IMR-90 (cell line): Measurements from ENCODE around the gene IL36B. TPM values are rescaled to one million over a fixed set of nuclear protein-coding genes. Genes with fewer than 3 reads are reported as not detected.
"Not testable (repeated sequence)": the region's sequence is repeated elsewhere in the genome, so short reads cannot be mapped to it uniquely, and the experiment has no call there.

Source experiments
- ATAC-seq: fragments of 200-7000 bp; cut with Tn5 transposase; 2 replicates; pipeline ENCODE4 v1.9.1; 2020; ENCODE audit warnings: low read depth, mild to moderate bottlenecking, moderate library complexity
- BruUV-seq: library from RNA; stranded (reverse); fragments of 400-500 nt; replicated peaks from 2 replicates; lab custom pipeline; 2021; lab: Mats Ljungman, UMichigan
- CTCF ChIA-PET: fragments of 300-600 bp; formaldehyde crosslinking; extraction: SDS; loops from one replicate; lab custom pipeline; 2021; ENCODE audit warnings: antibody characterized with exemption; lab: Yijun Ruan, JAX
- POLR2A ChIA-PET: fragments of 300-600 bp; sonication (Branson Sonifier 250); formaldehyde crosslinking; loops from one replicate; lab custom pipeline; 2022; ENCODE audit warnings: antibody characterized with exemption; ENCODE audit not compliant: unreplicated experiment; lab: Charles Lee
- DNase-seq: peaks from one replicate; pipeline ENCODE4 v3.0.0; 2013
- H2AFZ ChIP-seq: replicated peaks from 2 replicates; pipeline ENCODE3; 2013; ENCODE audit warnings: low read length, mild to moderate bottlenecking; ENCODE audit not compliant: poor library complexity
- H2AK5ac ChIP-seq: 2 replicates; pipeline ENCODE4 v1.6.1; 2013; ENCODE audit warnings: low read depth, low read length, inconsistent platforms
- H2AK9ac ChIP-seq: replicated peaks from 2 replicates; pipeline ENCODE3; 2013; ENCODE audit warnings: mild to moderate bottlenecking, low read depth, low read length, moderate library complexity; ENCODE audit not compliant: poor library complexity
- H2BK120ac ChIP-seq: 2 replicates; pipeline ENCODE4 v1.6.1; 2013; ENCODE audit warnings: low read depth, low read length, inconsistent platforms
- H2BK15ac ChIP-seq: 3 replicates; pipeline ENCODE4 v1.6.1; 2013; ENCODE audit warnings: low read depth, low read length, inconsistent platforms
- H2BK20ac ChIP-seq: 2 replicates; pipeline ENCODE4 v1.6.1; 2013; ENCODE audit warnings: low read depth, mild to moderate bottlenecking, inconsistent platforms, low read length, moderate library complexity
- H2BK5ac ChIP-seq: 2 replicates; pipeline ENCODE4 v1.6.1; 2013; ENCODE audit warnings: mild to moderate bottlenecking, low read depth, low read length, inconsistent platforms; ENCODE audit not compliant: poor library complexity, severe bottlenecking
- H3K14ac ChIP-seq: replicated peaks from 2 replicates; pipeline ENCODE4 v1.6.1; 2013; ENCODE audit warnings: low read depth, low read length, inconsistent platforms
- H3K18ac ChIP-seq: 2 replicates; pipeline ENCODE4 v1.6.1; 2013; ENCODE audit warnings: low read depth, low read length, control low read depth
- H3K23ac ChIP-seq: 2 replicates; pipeline ENCODE4 v1.6.1; 2013; ENCODE audit warnings: low read depth, low read length, inconsistent platforms
- H3K27ac ChIP-seq: 2 replicates; pipeline ENCODE4 v1.5.1; 2013; ENCODE audit warnings: mild to moderate bottlenecking, control low read depth, low read length; ENCODE audit not compliant: insufficient read depth
- H3K27me3 ChIP-seq: 2 replicates; pipeline ENCODE4 v1.6.1; 2013; ENCODE audit warnings: low read length; ENCODE audit not compliant: control insufficient read depth, insufficient read depth
- H3K36me3 ChIP-seq: 2 replicates; pipeline ENCODE4 v1.6.1; 2013; ENCODE audit warnings: low read length, mixed read lengths; ENCODE audit not compliant: control insufficient read depth, insufficient read depth
- H3K4ac ChIP-seq: 2 replicates; pipeline ENCODE4 v1.6.1; 2013; ENCODE audit warnings: low read depth, low read length, inconsistent platforms
- H3K4me1 ChIP-seq: 2 replicates; pipeline ENCODE4 v1.6.1; 2013; ENCODE audit warnings: low read length, mixed read lengths; ENCODE audit not compliant: control insufficient read depth, insufficient read depth
- H3K4me2 ChIP-seq: 2 replicates; pipeline ENCODE4 v1.6.1; 2013; ENCODE audit warnings: low read depth, mild to moderate bottlenecking, control low read depth, low read length, moderate library complexity
- H3K4me3 ChIP-seq: 2 replicates; pipeline ENCODE4 v1.5.1; 2013; ENCODE audit warnings: low read depth, mild to moderate bottlenecking, control low read depth, low read length, moderate library complexity; ENCODE audit not compliant: insufficient read depth
- H3K56ac ChIP-seq: 2 replicates; pipeline ENCODE4 v1.6.1; 2013; ENCODE audit warnings: low read length, inconsistent platforms; ENCODE audit not compliant: insufficient read depth; ENCODE audit errors: extremely low read depth
- H3K79me1 ChIP-seq, 2 experiments: 2 replicates each; pipeline ENCODE4 v1.6.1; 2013; ENCODE audit warnings: low read length in 2 of 2, inconsistent platforms in 1 of 2, low read depth in 1 of 2
- H3K9ac ChIP-seq: 2 replicates; pipeline ENCODE4 v1.6.1; 2013; ENCODE audit warnings: low read depth, low read length, control low read depth
- H3K9me1 ChIP-seq: 2 replicates; pipeline ENCODE4 v1.6.1; 2013; ENCODE audit warnings: low read length, inconsistent platforms; ENCODE audit not compliant: insufficient read depth
- H3K9me3 ChIP-seq: 2 replicates; pipeline ENCODE4 v1.6.1; 2013; ENCODE audit warnings: low read length; ENCODE audit not compliant: control insufficient read depth, insufficient read depth
- H4K20me1 ChIP-seq: 2 replicates; pipeline ENCODE4 v1.6.1; 2013; ENCODE audit warnings: low read length, inconsistent platforms; ENCODE audit not compliant: insufficient read depth
- H4K5ac ChIP-seq: 2 replicates; pipeline ENCODE4 v1.6.1; 2013; ENCODE audit warnings: mild to moderate bottlenecking, low read depth, low read length, control low read depth
- H4K8ac ChIP-seq, 2 experiments: 2 replicates each; pipeline ENCODE4 v1.6.1; 2013; ENCODE audit warnings: low read depth in 2 of 2, low read length in 2 of 2, control low read depth in 1 of 2, inconsistent platforms in 1 of 2
- H4K91ac ChIP-seq: 2 replicates; pipeline ENCODE4 v1.6.1; 2013; ENCODE audit warnings: low read depth, low read length, inconsistent platforms; ENCODE audit not compliant: insufficient read depth
- WGBS, 2 experiments: methylation state at CpG; one replicate each; pipeline versions ENCODE4 v1.1.5 to v1.1.7; 2013; ENCODE audit warnings: missing lambda C conversion rate in 2 of 2; ENCODE audit not compliant: insufficient read length in 1 of 2; ENCODE audit errors: extremely low coverage in 2 of 2; 5-methylcytosine and 5-hydroxymethylcytosine counted together
- dilution Hi-C: fragments of 300-500 bp; cut with HindIII; formaldehyde crosslinking; loops from one replicate; pipeline ENCODE4 v1.14.3; 2018; ENCODE audit warnings: low sequenced_read_pairs; ENCODE audit not compliant: unreplicated experiment
- in situ Hi-C: fragments of 300-500 bp; cut with MboI; formaldehyde crosslinking; loops from 3 replicates; pipeline ENCODE4 v1.14.3; 2019; ENCODE audit warnings: low sequenced_read_pairs, inconsistent platforms, mixed read lengths
- intact Hi-C: fragments of 100-400 bp; cut with micrococcal nuclease; formaldehyde crosslinking; loops from 2 replicates; pipeline ENCODE4 v1.10.0; 2022
- polyA plus RNA-seq, 3 experiments: library from polyadenylated mRNA; depleted of rRNA; stranded (reverse); fragments of >200 nt; gene quantifications; 2 replicates each; pipeline ENCODE4 v1.2.3, GENCODE V29; 2012; ENCODE audit warnings: low replicate concordance in 1 of 3
- total RNA-seq: library from RNA; depleted of rRNA; stranded (reverse); fragments of >200 nt; gene quantifications from 2 replicates; pipeline ENCODE4 v1.2.3, GENCODE V29; 2012

Gene IL36B
- total and polyA plus RNA-seq, 2 of the 4 experiments (the other 2 are of a cell fraction) = not detected

DNA sequence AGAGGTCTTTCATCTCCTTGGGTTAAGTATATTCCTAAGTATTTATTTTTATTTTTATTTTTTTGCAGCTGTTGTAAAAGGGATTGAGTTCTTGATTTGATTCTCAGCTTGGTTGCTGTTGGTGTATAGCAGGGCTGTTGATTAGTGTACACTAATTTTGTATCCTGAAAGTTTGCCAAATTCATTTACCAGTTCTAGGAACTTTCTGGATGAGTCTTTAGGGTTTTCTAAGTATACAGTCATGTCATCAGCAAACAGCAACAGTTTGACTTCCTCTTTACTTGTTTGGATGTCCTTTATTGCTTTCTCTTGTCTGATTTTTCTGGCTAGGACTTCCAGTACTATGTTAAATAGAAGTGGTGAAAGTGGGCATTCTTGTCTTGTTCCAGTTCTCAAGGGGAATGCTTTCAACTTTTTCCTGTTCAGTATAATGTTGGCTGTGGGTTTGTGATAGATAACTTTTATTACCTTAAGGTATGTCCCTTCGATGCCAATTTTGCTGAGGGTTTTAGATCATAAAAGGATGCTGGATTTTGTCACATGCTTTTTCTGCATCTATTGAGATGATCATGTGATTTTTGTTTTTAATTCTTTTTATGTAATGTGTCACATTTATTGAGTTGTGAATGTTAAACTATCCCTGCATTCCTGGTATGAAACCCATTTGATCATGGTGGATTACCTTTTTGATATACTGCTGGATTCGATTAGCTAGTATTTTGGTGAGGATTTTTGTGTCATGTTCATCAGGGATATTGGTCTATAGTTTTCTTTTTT, 44.4 kb upstream of the IL36B start:
- no CpG with 5 or more reads among the region's 2 CpGs for WGBS, 2 experiments
- H3K23ac ChIP-seq, ATAC-seq, H4K20me1 ChIP-seq, BruUV-seq, H2BK15ac ChIP-seq, in situ Hi-C loops, H3K18ac ChIP-seq, H3K79me1 ChIP-seq, H2BK120ac ChIP-seq, H2AK5ac ChIP-seq, H3K27me3 ChIP-seq, H2AK9ac ChIP-seq, H2AFZ ChIP-seq, H2BK5ac ChIP-seq, H3K9me1 ChIP-seq, CTCF ChIA-PET, H4K5ac ChIP-seq, H3K4me1 ChIP-seq, H3K9ac ChIP-seq, POLR2A ChIA-PET, H4K8ac ChIP-seq, H3K9me3 ChIP-seq, H3K56ac ChIP-seq, dilution Hi-C loops, H4K91ac ChIP-seq, DNase-seq, H2BK20ac ChIP-seq, H3K4me3 ChIP-seq, H3K27ac ChIP-seq, H3K36me3 ChIP-seq, H3K14ac ChIP-seq, H3K4ac ChIP-seq, intact Hi-C loops, H3K4me2 ChIP-seq: not testable (repeated sequence)

GRCh38 chr2:113096306-113096705, 43.6 kb upstream of the IL36B start:
- H3K4me2 ChIP-seq, H4K5ac ChIP-seq, H2AK5ac ChIP-seq, dilution Hi-C loops, H2BK15ac ChIP-seq, ATAC-seq, H3K9me3 ChIP-seq, H2BK120ac ChIP-seq, CTCF ChIA-PET, in situ Hi-C loops, H3K27me3 ChIP-seq, H3K79me1 ChIP-seq, H3K18ac ChIP-seq, H3K36me3 ChIP-seq, H3K9me1 ChIP-seq, H2BK20ac ChIP-seq, intact Hi-C loops, H3K27ac ChIP-seq, H2AFZ ChIP-seq, H4K20me1 ChIP-seq, H4K8ac ChIP-seq, DNase-seq, H2BK5ac ChIP-seq, H4K91ac ChIP-seq, H3K4me1 ChIP-seq, H3K14ac ChIP-seq, POLR2A ChIA-PET, H3K4ac ChIP-seq, H3K56ac ChIP-seq, BruUV-seq, H3K23ac ChIP-seq, H3K4me3 ChIP-seq, H2AK9ac ChIP-seq, H3K9ac ChIP-seq: not testable (repeated sequence)
- WGBS, 2 experiments = no CpG with 5 or more reads among the region's 14 CpGs
